GM12864 (cell line): Measurements from ENCODE around the gene HRAS.

Experiments
- DNase-seq: peaks from one replicate; pipeline ENCODE4 v3.0.0-alpha.2; 2011; ENCODE audit warnings: low read depth
- H3K4me3 ChIP-seq: 2 replicates; pipeline ENCODE4 v1.5.1; 2011; ENCODE audit warnings: mild to moderate bottlenecking, low read depth, low read length, control low read depth
- TF ChIP-seq, protein P1 (sequence below): IDR thresholded peaks from 2 replicates; pipeline ENCODE4 v1.5.1; 2011; ENCODE audit warnings: low read depth, mild to moderate bottlenecking, moderate library complexity, low read length, control low read depth, inconsistent platforms; ENCODE audit errors: missing control alignments

HRAS gene

DNA sequence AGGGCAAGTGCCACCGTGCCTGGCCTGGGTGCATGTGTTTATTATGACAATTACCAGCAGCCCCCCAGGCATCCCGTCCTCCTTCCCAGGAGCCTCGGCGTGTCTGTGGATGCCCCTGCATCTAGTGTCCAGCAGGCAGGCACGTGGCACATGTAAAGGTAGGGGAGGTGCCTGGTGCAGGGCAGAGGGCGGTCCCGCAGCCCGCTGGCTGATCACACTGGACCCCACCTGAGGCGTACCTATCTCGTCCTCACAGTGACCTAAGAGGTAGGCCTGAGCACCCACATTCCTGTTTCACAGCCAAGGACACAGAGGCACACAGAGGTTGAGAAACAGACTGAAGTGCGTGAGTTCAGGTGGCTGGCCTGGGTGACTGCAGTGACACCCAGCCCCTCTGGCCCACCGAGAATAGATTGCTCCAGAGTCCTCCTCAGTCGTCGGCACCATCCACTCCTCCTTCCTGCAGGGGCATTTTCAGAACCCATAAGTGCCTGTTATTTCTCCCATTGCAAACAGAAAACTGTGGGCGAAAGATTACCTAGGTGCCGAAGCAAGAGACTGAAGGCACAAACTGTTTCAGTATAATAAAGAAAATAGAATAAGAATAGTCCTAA lies 37.9 kb upstream of the HRAS start:
- TF ChIP-seq, protein P1, sequence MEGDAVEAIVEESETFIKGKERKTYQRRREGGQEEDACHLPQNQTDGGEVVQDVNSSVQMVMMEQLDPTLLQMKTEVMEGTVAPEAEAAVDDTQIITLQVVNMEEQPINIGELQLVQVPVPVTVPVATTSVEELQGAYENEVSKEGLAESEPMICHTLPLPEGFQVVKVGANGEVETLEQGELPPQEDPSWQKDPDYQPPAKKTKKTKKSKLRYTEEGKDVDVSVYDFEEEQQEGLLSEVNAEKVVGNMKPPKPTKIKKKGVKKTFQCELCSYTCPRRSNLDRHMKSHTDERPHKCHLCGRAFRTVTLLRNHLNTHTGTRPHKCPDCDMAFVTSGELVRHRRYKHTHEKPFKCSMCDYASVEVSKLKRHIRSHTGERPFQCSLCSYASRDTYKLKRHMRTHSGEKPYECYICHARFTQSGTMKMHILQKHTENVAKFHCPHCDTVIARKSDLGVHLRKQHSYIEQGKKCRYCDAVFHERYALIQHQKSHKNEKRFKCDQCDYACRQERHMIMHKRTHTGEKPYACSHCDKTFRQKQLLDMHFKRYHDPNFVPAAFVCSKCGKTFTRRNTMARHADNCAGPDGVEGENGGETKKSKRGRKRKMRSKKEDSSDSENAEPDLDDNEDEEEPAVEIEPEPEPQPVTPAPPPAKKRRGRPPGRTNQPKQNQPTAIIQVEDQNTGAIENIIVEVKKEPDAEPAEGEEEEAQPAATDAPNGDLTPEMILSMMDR, result no peak
- DNase-seq, result no peak
- no peak overlapping the region for H3K4me3 ChIP-seq

DNA sequence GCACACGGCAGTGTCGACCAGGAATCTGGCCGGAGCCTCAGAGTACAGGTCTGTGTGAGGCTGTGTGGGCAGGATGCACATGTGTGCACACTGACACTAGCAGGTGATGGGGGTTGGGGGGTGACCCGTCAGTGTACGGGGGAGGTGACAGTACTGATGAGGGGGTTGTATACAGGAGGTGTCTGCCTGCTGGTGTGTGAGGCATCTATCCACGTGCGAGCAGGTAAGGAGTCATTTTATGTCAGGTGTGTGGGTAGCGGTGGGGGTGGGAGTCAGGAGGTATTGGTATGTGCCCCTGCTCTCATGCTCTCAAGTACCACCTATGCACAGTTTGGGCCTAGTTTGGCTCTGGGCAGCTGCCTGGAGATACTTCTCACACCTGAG lies 36.4 kb upstream of the HRAS start:
- TF ChIP-seq, protein P1, result no peak
- no peak overlapping the region for H3K4me3 ChIP-seq
- DNase-seq, result no peak

DNA sequence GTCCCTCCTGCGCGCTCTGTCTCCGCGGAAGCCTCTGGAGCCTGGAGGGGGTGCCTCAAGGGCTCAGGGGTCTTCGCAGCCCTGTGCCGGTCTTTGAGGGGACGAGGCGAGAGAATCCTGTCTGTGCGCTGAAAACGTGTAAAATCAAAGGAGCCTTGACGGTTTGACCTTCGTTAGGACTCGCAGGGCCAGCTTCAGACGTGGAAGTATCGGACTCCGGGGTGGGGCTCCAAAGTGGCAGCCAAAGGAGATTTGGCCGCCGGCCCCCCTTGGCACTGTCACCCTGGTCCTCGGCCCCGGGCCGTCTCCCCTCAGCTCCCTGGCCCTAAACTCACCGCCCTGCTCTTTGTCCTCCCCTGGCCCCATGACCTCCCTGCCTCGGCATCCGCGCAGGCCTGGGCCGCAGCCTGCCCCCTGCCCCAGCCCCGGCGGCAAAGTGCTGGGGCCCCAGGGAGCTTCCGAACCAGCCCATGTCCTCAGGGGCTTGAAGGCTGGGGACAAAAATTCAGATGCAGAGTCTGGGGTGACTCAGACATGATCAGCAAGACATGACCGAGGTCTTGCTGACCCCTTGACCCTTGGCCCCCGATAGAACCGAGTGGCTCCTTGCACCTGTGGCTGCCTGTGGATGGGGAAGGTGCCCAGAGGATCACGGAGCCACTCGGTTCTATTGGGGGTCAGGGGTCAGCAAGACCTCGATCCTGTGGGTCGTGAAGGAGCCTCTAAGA lies 33.9 kb upstream of the HRAS start:
- peak overlapping the region; percentile 89 for H3K4me3 ChIP-seq
- DNase-seq, result no peak
- TF ChIP-seq, protein P1, result no peak

DNA sequence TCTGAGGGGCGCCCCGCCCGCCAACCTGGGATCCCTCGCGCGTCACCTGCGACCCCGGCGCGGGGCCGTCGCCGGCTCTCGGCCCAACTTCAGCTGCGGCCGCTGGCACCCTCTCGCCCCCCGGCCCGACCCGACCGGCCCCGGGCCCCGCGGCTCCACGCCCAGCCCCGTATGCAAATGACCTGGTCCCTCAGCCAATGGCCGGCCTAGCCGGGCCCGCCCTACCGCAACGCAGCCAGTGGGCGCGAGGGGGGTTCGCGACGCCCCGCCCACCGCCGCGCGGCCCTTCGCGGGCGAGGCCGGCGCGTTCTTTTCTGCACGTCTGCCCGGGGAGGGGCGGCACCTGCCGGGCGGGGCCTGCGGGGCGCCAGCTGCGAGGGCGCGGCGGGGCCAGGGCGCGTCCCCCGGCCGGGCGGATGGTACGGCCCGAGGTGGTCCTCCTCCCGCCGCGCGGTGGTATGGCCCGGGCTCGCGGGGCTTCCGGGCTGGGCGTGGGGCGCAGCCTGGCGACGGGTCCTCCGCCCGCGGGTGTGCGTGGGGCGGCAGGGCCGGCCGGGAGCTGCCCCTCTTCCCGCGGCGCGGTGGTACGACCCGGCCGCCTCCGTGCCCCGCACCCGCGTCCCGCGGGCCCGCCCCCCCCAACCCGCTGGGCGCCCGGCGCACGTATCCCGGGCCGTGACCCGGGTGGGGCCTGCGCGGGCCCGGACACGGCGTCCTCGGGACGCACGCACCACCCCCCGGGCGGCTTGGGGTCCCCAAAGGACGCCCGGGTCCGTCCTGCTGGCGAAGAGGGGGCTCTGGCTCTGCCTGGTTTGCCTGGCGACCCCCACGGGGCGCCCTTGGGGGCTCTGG lies 33.2 kb upstream of the HRAS start:
- H3K4me3 ChIP-seq, result peak overlapping the region; percentile 90
- peak; percentile 70 for DNase-seq
- TF ChIP-seq, protein P1, result no peak

DNA sequence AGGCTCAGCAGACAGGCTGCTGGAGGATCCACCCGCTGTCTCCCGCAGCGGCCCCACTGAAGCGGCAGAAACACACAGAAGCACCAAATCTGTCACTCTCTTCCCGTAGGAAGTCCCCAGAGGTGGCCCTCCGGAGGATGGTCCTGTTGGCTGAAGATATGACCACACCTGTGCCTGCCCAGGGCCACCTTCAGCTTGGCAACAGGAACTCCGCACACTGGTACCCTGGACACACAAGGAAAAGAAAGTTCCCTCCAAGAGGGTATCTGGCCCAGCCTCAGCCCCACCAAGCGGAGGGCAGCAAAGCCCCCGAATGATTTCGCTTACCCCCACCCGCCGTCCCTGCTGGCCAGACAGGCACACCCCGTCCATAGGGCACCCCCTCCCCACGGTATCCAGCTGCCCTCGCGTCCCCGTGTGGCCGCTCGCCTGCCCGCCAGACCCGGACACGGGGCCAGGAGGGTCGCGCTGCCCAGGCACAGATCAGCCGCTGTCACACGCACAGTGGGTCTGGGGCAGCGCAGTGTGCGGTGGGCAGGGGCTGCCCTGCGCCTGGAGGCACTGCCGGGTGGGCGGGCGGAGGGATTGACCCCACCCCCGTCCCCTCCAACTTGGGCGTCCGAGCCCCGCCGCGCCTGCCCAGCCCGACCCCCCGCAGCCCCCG lies 32.4 kb upstream of the HRAS start:
- peak overlapping the region; percentile 90 for H3K4me3 ChIP-seq
- no peak for DNase-seq
- TF ChIP-seq, protein P1, result no peak

DNA sequence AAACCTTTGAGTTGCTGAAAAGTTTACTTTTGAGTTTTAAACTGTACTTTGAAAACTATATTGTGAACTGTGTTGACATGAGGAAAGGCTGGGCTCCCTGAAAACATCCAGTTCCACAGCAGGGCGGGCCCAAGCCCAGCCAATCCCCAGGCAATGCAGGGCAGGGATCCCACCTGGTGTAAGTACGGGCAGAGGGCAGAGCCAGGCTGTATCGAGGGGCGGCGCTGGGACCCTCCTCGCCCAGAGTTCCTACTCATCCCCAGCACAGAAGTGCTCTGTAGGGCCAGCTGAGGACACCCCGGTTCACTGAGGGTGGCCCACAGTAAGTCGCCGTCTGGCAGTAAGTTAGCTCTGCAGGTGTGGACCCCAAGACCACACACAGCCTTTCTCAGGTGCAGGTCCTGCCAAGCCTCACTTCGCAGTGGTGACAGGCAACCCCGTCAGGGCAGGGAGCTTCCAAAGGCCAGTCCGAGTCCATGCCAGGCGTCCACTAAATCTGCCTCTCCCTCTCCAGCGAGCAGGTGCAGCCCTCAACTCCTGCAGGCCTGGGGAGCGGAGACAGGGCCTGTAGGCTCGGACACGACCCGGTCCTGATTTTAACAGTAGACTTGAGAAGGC lies 31.7 kb upstream of the HRAS start:
- no peak for DNase-seq
- peak overlapping the region; percentile 90 for H3K4me3 ChIP-seq
- TF ChIP-seq, protein P1, result no peak
